Activated CD8-positive, alpha-beta memory T cell treated with anti-CD3 and anti-CD28 coated beads, Interleukin-2, amount 50 U/mL, for 24 hours (primary cell): ENCODE measurements around the gene SCYGR4.
"Not testable (repeated sequence)": the region's sequence is repeated elsewhere in the genome, so short reads cannot be mapped to it uniquely, and the experiment has no call there.

Experiments used
- DNase-seq: peaks from one replicate; pipeline ENCODE4 v3.0.0-alpha.2; 2020; ENCODE audit errors: extremely low read depth

The SCYGR4 gene, protein sequence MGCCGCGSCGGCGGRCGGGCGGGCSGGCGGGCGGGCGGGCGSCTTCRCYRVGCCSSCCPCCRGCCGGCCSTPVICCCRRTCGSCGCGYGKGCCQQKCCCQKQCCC

DNA sequence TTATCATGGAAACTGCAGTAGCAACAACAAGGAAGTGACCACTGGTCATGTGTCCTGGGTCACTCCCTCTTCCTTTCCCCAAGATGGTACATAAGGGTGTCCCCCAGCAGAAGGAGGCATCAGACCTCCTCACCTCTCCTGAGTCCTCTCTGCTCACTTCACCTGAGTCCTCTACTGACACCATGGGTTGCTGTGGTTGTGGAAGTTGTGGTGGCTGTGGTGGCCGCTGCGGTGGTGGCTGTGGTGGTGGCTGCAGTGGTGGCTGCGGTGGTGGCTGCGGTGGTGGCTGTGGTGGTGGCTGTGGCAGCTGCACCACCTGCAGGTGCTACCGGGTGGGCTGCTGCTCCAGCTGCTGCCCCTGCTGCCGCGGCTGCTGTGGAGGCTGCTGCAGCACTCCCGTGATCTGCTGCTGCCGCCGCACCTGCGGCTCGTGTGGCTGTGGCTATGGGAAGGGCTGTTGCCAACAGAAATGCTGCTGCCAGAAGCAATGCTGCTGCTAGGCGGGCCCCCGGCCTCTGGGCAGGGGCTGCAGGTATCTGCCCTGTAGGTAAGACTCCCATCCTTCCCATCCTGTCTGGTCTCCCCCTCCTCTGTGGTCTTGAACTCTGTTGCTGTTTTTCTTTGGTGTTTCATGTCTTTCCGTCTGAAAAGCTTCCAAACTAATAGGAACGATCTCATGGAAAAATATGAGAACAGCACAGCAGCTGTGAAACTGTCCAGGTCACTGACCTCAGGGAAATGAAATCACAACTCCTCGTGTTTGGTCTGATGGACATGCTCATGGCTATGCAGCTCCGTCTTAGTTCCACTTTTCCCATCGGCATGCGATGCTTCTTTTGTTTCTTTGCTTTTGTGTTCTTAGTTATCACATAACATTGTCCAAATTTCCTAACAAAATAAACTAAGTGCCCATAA lies at the start of gene SCYGR4:
SCYGR4 (plus strand) TSS at position 183 of the 915 bp plus-strand sequence; CDS start at position 183, 0 bp downstream.
- DNase-seq = no peak

DNA sequence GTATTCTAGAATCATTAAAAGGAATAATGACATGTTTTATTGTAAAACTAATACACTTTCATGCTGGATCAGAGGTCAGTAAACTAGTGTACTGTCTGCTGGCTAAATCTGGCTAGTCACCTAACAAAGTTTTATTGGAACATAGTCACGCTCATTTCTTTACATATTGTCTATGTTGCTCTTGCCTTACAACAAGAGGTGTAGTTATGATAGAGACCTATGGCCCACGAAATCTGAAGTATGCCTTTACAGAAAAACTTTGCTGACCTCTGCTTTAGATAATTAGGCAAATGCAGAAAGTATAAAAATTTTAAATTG lies 48.5 kb upstream of the SCYGR4 start:
- DNase-seq = no peak

DNA sequence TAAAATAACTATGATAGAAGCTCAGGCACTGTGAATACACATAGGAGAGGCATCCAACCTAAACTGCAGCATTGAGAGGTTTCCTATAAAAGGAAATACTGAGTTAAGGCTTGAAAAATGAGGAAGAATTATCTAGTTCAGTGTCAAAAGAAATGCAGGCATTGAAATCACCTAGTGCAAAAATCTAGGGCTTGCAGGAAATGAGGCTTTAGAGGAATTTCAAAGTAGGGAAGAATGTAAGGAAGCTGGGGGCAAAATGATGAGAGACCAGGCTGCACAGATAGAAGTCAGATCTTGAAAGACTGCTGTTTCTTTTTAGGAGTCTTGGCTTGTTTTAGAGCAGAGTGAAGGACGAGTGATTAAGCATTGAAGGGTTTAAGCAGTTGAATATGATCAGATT lies 46.7 kb upstream of the SCYGR4 start:
- DNase-seq = no peak

DNA sequence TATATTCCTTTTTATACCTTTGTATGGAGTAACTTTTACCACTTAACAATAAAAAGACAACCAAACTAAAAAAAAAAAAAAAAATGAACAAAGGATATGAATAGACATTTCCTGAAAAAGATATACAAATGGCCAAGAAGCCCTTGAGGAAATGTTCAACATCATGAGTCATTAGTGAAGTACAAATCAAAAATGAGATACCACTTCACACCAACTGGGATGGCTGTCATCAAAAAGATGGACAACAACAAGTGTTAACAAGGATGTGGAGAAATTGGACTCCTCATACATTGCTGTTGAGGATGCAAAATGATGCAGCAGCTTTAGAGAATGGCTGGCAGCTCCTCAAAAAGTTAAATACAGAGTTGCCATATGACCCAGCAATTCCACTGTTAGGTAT lies 41.2 kb upstream of the SCYGR4 start:
- DNase-seq = no peak

DNA sequence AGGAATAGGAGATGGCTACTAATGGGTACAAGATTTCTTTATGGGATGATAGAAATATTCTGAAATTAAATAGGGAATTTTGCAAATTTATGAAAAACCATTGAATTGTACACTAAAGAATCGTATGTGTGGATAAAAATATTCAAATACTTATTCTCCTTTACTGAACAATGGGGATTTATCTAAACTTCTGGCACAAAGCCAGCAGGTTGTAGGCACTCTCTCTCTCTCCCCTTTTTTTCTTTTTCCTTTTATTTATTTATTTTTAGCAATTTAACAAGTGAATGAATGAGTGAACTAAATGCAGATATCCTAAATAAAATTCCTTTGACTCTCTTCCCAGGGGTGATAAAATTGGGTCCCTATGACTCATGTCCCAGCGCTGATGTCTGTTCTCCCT lies 40.5 kb upstream of the SCYGR4 start:
- DNase-seq = no peak

DNA sequence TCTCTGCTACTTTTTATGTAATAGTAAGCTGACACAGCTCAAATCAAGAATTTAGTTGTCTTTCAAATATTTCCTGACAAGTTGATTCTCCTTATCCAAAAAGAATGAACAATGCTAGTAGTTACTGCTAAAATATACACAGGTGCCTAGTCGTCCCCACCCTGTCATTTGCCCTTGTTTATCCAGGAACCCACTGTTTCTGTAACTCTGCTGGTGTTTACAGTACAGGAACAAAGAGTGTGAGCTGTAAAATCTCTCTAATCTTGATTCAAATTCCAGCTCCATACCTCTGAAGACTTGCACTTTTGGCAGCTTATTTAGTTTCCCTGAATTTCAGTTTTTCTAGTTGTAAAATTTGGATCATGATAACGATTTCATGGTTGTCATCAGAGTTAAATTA lies 39.7 kb upstream of the SCYGR4 start:
- DNase-seq = no peak

DNA sequence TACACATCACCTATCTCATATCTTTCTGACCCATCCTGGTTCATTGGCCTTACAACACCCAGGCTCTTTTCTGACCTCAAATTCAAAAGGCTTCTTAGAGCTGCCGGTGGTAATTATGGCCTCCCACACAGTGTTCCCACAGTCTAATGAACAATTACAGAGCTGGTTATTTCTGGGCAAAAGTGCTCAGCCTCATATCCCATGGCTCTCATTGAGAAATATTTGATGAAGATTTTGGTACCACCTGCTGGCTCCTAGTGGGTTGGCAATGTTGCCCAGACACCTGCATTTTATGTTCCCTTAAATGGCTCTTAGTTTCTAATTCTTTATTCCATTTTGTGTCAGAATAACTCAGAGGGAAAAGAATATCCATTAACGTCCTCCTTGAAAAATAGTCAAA lies 38.7 kb upstream of the SCYGR4 start:
- DNase-seq = no peak

DNA sequence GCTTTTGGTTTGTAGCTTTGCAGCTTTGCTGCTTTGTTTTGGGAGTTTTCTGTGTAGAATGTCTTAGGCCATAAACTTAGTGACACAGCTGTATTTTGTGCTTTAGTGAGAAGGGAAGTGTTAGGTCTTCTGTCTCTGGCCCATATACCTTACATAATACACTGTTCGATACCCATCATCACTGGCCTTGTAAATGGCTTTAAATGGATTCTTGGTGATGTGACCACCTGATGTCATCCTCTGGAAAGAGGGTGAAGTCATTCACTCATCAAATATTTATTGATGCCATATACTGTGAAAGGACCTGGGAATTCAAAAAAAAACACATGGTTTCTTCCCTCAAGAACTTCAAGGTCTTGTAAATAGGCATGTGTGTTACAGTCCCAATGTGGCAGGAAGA lies 37.5 kb upstream of the SCYGR4 start:
- DNase-seq = no peak

DNA sequence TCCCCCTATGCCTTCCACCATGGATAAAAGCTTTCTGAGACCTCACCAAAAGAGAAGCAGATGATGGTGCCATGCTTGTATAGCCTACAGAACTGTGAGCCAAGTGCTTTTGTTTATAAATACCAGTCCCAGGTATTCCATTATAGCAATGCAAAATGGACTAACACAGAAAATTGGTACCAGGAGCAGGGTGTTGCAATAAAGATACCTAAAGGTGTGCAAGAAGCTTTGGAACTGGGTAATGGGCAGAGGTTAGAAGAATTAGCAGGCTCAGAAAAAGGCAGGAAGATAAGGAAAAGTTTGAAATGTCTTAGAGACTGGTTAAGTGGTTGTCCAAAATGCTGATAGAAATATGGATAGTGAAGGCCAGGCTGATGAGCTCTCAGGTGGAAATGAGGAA lies 34.9 kb upstream of the SCYGR4 start:
- DNase-seq = no peak

DNA sequence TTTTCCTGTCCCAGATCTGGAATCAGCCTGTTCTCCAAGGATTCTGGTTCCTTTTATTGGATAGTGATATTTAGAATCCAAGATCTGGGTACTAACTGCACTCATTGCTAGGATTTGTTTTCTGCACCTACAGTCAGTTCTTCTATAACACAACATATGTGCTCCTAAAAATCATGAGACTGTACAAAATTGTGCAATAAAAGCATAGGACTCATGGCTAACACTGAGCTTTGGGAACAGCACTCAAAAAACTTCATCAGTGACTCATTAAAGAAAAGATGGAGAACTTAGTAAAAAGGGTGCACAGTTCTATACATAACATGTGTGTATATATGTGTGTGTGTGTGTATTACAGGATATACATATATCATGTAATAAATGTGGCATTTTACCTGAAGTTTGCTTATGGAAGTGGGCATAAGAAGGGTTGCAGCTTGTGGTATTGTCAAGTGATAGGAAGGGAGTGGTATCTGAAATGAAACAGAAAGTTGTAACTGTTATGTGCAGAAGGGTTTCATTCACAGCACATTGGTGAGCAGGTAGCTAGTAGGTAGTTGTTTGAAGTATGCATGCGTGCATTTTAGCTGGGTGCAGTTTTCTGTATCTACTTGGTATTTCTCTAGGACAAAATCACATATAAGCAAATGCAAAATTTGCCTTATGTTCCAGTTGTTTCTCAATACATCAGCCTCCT lies 24.5 kb upstream of the SCYGR4 start:
- no peak for DNase-seq

DNA sequence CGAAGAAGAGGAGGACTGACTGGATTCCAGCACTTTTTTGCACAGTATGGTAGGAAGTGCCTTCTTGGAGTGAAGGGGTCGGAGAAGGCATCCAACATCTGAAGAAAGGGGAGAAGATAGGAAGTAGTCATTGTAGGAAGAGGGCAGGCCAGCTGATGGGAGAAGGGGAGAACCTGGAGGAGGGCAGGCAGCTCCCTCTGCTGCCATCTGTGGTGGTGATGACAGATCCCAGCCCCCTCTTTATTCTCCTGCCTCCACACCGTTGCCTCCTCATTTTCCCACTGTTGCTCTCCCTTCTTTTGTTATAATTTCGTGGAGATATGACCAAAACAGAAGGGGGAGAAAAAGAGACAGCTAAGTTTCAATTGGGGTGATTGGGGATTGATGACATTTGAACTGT lies 21.5 kb upstream of the SCYGR4 start:
- no peak for DNase-seq

DNA sequence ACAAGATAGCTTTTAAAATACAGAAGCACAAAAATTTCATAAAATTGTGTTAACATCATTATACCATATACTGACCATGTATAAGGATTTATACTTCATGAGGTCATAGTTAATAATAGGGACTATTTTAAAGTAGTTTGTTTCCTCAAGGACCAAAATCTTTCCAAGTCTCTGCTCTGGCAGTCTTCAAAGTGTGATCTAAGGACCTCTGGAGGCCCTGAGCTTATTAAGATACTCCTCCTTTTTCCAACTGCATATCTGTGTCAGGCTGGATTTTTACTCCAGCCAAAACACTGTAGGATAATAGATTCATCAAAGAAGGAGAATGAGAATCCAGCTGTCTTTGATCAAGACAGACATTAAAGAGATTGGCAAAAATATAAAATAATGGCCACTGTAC lies 20.3 kb upstream of the SCYGR4 start:
- no peak for DNase-seq

DNA sequence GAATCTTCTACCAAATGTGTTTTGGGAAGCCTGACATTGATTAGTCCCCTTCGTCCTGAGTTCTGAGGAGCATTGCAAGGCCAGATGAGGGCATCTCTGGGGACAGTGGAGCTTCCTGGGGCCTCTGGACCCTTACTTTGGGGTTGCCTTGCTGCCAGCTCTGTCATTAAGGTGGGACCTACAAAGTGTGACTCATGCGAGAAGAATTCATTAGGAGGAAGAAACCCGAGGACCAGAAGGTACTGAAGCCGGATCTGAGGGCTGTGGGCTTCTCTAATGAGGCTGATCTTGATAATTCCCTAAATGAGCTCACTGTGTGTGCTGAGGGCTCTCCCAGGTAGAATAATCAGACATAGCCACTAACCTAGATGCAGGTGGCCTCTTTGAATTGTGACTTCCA lies 19.3 kb upstream of the SCYGR4 start:
- DNase-seq = no peak

DNA sequence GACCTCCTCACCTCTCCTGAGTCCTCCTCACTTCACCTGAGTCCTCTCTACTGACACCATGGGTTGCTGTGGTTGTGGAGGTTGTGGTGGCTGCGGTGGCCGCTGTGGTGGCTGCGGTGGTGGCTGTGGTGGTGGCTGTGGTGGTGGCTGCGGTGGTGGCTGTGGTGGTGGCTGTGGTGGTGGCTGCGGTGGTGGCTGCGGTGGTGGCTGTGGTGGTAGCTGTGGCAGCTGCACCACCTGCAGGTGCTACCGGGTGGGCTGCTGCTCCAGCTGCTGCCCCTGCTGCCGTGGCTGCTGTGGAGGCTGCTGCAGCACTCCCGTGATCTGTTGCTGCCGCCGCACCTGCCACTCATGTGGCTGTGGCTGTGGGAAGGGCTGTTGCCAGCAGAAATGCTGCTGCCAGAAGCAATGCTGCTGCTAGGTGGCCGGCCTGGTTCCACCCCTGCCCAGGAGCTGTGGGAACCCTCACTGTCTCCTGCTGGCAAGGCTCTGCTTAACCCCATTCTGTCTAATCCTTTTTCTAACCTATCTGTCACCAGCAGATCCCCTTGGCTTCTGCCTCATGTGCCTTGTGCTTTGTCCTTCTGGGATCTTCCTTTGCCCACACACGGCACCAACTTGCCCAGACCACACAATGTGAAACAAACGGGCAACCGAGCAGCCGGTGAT lies 18.3 kb upstream of the SCYGR4 start, which contains the start of gene SCYGR2:
SCYGR2 (plus strand) TSS at position 59 of the 669 bp plus-strand sequence; CDS start at position 59, 0 bp downstream.
- DNase-seq = not testable (repeated sequence)

DNA sequence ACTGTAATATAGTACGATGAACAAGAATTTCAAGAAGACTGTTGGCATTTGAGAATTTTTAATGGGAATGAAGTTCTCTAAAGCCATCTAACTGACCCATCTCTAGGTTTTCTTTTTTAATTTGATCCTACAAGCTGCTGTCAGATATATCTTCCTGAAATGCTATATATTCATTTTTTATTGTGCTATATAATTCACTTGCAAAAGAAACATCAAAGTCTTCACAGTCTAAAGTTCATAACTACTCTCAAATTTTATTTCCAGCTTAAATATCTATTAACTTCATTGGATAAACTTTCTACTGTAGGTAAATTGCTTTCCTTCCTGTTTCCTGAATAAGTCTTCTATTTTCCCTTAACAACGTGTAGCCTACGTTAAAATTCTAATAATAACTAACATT lies 14.9 kb upstream of the SCYGR4 start:
- DNase-seq = no peak

DNA sequence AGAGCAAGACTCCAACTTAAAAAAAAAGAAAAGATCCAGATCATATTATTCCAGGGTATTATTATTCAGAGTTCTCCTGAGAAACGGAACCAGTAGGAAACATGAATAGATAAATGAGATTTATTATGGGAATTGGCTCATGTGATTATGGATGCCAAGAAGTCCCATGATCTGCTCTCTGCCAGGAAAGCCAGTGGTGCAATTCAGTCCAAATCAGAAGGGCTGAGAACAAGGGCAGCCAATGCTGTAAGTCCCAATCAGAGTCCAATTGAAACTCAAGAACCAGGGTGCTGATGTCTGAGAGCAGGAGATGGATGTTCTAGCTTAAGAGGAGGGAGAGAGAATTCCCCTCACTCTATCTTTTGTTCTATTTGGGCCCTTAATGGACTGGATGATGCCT lies 10.8 kb upstream of the SCYGR4 start:
- no peak for DNase-seq

DNA sequence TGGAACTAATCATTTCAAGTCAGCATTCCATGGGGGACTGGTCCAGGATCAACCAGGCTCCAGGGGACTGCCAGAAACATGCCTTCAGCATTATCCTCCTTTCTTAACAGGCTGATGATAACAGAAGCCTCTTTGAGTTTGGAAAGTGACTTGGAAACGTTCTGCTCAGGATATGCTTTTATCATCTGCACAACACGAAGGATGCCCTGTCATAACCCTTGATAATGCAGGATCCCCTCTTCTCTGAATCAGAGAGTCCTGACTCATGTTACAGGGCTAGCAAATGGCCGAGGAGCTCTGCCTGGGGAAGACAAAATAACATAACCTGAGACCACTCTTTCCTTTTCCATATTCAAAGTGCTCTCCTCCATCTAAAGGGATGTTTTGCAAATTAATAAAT lies 9.4 kb upstream of the SCYGR4 start:
- DNase-seq = no peak

DNA sequence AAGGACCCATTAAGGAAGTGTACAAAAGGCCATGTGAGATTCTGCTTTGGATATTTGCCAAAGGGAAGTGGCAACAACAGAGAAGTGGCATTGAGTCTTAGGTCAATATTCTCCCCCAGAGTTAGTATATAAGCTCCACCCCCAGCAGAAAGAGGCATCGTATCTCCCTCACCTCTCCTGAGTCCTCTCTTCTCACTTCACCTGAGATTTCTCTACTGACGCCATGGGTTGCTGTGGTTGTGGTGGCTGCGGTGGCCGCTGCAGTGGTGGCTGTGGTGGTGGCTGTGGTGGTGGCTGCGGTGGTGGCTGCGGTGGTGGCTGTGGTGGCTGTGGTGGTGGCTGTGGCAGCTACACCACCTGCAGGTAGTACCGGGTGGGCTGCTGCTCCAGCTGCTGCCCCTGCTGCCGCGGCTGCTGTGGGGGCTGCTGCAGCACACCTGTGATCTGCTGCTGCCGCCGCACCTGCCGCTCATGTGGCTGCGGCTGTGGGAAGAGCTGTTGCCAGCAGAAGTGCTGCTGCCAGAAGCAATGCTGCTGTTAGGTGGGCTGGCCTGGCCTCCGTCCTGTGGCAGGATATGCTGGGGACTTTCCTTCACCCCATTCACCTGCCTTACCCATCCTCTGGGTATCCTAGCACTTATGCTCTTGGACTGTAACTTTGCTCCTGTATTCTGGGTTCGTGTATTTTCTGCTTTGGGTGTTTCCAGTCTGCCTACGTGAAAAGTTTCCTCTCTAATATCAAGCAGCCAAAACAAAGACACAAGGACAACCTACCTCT lies 8.5 kb upstream of the SCYGR4 start:
- no peak for DNase-seq

DNA sequence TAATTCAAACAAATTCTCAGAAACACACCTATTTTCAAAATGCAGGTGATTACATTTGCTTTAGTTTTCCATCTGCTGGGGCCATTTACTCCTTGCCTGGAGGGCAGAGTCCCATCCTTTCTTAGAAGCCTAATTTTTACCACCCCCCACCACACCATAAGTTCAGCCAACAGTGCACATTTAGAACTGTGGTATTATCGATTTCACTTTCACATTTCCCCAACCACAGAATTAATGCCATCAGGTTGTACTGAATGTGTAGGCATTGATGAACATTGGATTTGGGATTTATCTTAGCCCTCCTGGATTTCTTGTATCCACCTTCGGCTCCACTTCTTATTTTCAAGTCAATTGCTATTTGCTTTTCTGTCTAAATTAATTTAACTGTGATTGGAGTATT lies 7.2 kb upstream of the SCYGR4 start:
- no peak for DNase-seq

DNA sequence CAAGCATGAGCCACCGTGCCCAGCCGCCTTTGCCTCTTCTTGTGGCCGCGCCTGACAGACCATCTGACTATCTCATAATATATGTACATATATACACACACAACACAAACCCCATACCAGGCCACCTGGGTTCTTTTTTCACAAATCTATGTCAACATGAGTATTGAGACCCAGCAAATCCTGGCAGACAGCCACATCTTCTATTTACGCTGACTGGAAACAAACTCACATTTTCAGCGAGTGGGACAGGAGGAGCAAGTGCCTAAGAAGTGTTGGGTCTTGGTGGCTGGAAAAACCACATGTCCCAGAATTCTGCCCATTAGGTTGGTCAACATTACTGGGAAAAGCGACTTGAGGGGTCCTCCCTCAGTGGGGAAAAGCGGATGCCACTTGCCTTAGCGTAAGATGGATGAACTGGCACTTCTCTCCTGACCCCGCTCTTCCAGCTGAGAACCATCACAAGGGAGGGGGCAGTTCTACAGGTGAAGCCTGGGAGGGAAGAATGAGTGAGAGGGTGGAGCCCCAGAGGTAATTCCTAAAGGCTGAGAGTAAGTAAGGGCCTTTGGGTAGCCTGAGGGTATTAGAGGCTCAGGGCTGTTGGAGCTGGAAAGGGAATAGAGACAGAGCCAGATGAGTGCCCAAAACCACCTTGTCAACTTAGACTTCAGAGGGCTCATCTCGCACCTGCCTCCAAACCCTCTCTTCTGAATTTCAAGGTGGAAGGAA lies 4.6 kb upstream of the SCYGR4 start:
- DNase-seq = no peak

DNA sequence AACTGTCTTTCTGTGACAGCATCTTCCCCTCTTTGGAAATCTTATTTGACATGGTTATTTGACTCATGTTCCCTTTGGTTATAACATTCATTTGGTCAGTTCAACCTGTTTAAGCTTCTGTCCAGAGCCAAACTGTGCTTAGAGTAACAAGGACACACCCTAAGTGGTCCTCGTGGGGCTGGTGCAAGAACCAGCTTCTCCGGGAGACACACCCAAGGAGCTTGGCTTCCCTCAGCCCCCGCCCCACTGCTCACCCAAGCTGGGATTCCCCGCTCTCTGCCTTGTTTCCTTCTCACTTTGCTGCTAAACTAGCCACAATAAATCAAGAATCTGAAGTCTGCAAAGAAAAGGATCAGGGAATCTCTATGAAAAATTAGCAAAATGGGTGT lies 4.0 kb upstream of the SCYGR4 start:
- DNase-seq = no peak
